Heart left ventricle (tissue), 13 donors: ENCODE measurements around the gene CRHR1.

Experiments
- CTCF ChIP-seq, 12 donors: fragments of 200-600 bp; sonication (generic) in 4 of 12; IDR thresholded peaks; one replicate each; pipeline versions ENCODE4 v1.5.0 to v1.8.0; 2018 to 2022; ENCODE audit warnings: antibody characterized with exemption in 12 of 12, mild to moderate bottlenecking in 5 of 12
- POLR2A ChIP-seq, 2 donors: fragments of 450-650 bp; IDR thresholded peaks; one replicate each; pipeline ENCODE4 v1.6.1; 2017; ENCODE audit warnings: antibody characterized with exemption in 2 of 2, mild to moderate bottlenecking in 2 of 2, moderate library complexity in 2 of 2
- donor health status: ischemic (EF 13 %, LVEDD 7.1; RV severe dilation, severe dysfunction).
- donor health status: DM: no; HTN: yes; CAD: no.
- donor health status: DM: no; HTN: no; CAD: no.
- donor health status: ischemic (EF 25% LVEDD 6.9; RV normal size, moderate dysfunction).
- donor health status: ischemic (EF 25% LVEDD 5.7; RV mildly dilated, moderate dysfunction).
- donor health status: ischemic (EF 35%, LVEDD 5.7; RV mildly dilated, moderate dysfunction).
- donor health status: nonischemic (EF 11% LVEDD 7.7; RV severe dilation, severe dysfunction).
- donor health status: DM: yes; HTN: yes; CAD: no.
- donor health status: PGD.
- donor health status: ischemic (EF 29% LVEDD 5.4; RV normal size, mild dysfunction).
- donor health status: nonischemic (EF 23%, LVEDD 6.1; RV moderate dilation, normal function).

GRCh38 chr17:45823598-45823997, 39.5 kb downstream of the CRHR1 start:
- no peak for TF ChIP-seq POLR2A (IDR thresholded peaks at IDR 0.05)
- TF ChIP-seq CTCF (IDR thresholded peaks at IDR 0.05) = no peak
